Lower leg skin (tissue), 3 donors: Measurements from ENCODE around the gene ADRB1.

Experiments used
- POLR2A ChIP-seq, 2 donors: fragments of 450-650 bp; IDR thresholded peaks; one replicate each; pipeline ENCODE4 v1.6.1; 2016 to 2017; ENCODE audit warnings: antibody characterized with exemption in 2 of 2, mild to moderate bottlenecking in 1 of 2, moderate library complexity in 1 of 2
- TF ChIP-seq, protein P1 (sequence below), 3 donors: fragments of 450-650 bp; IDR thresholded peaks; one replicate each; pipeline ENCODE4 v1.5.1; 2016; ENCODE audit warnings: antibody characterized with exemption in 3 of 3, mild to moderate bottlenecking in 3 of 3, moderate library complexity in 2 of 3

DNA sequence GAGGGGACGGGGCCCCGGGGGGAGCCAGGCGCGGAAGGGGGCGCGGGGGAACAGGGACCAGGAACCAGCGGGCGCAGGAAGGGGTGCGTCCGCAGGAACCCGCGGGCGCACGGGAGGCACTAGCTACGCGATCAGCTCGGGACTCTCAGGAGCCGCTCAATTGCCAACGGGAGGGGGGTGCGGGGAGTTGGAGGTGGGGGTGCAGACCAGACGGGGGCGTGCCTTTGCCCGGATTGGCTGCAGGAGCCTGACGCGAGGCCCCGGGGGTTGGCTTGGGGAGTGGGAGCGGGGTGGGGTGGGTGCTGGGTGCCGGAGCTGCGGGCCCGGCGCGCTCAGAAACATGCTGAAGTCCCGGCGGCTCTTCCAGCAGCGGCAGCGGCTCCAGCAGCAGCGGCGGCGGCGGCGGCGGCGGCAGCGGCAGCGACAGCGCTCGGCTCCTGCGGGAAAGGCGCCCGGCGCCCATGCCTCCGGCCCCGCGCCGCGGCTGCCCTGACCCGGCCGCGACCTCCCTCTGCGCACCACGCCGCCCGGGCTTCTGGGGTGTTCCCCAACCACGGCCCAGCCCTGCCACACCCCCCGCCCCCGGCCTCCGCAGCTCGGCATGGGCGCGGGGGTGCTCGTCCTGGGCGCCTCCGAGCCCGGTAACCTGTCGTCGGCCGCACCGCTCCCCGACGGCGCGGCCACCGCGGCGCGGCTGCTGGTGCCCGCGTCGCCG, at the start of gene ADRB1:
- TF ChIP-seq POLR2A (IDR thresholded peaks at IDR 0.05) = no peak
- TF ChIP-seq, protein P1, sequence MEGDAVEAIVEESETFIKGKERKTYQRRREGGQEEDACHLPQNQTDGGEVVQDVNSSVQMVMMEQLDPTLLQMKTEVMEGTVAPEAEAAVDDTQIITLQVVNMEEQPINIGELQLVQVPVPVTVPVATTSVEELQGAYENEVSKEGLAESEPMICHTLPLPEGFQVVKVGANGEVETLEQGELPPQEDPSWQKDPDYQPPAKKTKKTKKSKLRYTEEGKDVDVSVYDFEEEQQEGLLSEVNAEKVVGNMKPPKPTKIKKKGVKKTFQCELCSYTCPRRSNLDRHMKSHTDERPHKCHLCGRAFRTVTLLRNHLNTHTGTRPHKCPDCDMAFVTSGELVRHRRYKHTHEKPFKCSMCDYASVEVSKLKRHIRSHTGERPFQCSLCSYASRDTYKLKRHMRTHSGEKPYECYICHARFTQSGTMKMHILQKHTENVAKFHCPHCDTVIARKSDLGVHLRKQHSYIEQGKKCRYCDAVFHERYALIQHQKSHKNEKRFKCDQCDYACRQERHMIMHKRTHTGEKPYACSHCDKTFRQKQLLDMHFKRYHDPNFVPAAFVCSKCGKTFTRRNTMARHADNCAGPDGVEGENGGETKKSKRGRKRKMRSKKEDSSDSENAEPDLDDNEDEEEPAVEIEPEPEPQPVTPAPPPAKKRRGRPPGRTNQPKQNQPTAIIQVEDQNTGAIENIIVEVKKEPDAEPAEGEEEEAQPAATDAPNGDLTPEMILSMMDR (IDR thresholded peaks at IDR 0.05) = no peak
